Activated naive CD8-positive, alpha-beta T cell treated with anti-CD3 and anti-CD28 coated beads, Interleukin-2, amount 50 U/mL, for 24 hours (primary cell): ENCODE data around the gene STK17A.

Source experiments
- ATAC-seq: fragments of 150-1000 bp; cut with Tn5 transposase; one replicate; pipeline ENCODE4 v1.10.0; 2021
- DNase-seq: peaks from one replicate; pipeline ENCODE4 v3.0.0; 2021
- H3K27ac Mint-ChIP-seq: one replicate; pipeline ENCODE4 v1.8.0; 2021; ENCODE audit warnings: mild to moderate bottlenecking, mixed read lengths
- H3K27me3 Mint-ChIP-seq: one replicate; pipeline ENCODE4 v1.8.0; 2021; ENCODE audit warnings: mixed read lengths
- H3K36me3 Mint-ChIP-seq: one replicate; pipeline ENCODE4 v1.8.0; 2021; ENCODE audit warnings: low read depth, mixed read lengths
- H3K4me1 Mint-ChIP-seq: one replicate; pipeline ENCODE4 v1.8.0; 2021; ENCODE audit warnings: mixed read lengths
- H3K4me3 Mint-ChIP-seq: one replicate; pipeline ENCODE4 v1.8.0; 2021; ENCODE audit warnings: mild to moderate bottlenecking, moderate library complexity, mixed read lengths
- H3K9me3 Mint-ChIP-seq: one replicate; pipeline ENCODE4 v1.8.0; 2021; ENCODE audit warnings: mixed read lengths

STK17A gene

DNA sequence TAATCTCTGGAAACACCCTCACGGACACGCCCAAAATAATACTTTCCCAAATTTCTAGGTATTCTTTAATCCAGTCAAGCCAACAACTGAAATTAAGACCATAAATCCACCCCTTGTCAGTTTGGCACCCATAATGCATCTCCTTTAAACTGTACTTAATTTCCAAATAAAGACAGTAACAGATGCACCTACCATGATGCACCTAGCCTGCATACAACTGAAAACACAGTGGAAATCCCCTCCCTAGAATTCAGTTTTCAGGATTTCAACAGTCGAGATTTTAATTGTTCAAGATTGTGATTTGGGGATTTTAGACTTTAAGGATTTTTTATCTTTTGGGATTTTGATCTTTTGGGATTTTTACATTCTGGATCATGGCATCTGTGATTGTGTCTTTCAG, 17.1 kb downstream of the STK17A start:
- Mint-ChIP-seq H3K9me3 (peaks cover 9% of the 10 kb centered on the region), H3K36me3 (peaks cover 37% of the 10 kb centered on the region), H3K4me3 (no peak overlapping the region), H3K4me1 (peaks cover 54% of the 10 kb centered on the region), H3K27me3 (no peaks in the 10 kb centered on the region), H3K27ac (peak overlapping the region; percentile 4)
- no peak for ATAC-seq
- no peak for DNase-seq

DNA sequence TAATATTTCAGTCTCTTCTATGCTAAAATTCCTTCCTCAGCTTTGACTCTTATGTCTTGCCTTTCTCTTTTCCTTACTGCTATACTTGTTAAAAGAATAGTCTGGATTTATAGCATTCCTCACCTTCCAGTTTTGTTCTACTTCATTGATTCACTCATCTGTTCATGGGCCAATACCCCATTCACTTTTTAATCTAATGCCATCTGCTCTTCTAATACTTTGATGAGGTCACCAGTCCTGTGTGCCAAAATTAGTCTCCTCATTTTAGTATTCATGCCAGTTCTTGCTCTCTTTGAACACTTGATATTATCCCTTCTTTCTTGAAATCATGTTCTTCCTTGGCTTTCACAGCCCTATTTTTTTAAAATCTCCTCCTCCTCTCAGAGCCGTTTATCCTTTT, 19.3 kb downstream of the STK17A start:
- peaks cover 54% of the 10 kb centered on the region for H3K4me1 Mint-ChIP-seq
- ATAC-seq: no peak

DNA sequence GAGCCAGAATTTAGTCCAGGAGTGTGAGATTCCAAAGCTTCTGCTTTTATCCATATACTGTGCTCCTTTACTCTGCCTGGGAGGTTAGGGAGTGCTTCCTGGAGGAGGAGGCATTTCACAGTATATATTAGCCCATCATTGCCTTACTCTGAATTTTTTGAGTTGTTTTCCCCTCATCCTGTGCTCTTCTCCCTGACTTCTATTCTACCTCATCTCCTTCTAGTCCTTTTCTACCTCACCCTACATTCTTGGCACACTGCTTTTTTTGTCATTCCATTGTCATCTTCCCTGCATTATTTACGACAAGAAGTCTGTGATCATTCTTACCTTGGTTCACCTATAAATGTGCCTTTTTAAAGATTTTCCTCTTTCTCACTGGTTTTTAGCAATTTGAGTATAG, 21.3 kb downstream of the STK17A start:
- ATAC-seq (no peak), DNase-seq (no peak)
- Mint-ChIP-seq H3K9me3 (peaks cover 9% of the 10 kb centered on the region), H3K27me3 (no peaks in the 10 kb centered on the region), H3K27ac (peak overlapping the region; percentile 71), H3K4me1 (peaks cover 56% of the 10 kb centered on the region), H3K4me3 (no peak overlapping the region), H3K36me3 (peaks cover 37% of the 10 kb centered on the region)

More for the DNA sequence above, 19.3 kb downstream of the STK17A start:
- no peaks in the 10 kb centered on the region for H3K27me3 Mint-ChIP-seq
- H3K27ac Mint-ChIP-seq: no peak overlapping the region
- no peak for DNase-seq
- H3K36me3 Mint-ChIP-seq: peaks cover 38% of the 10 kb centered on the region
- H3K4me3 Mint-ChIP-seq: no peak overlapping the region
- H3K9me3 Mint-ChIP-seq: peaks cover 9% of the 10 kb centered on the region

DNA sequence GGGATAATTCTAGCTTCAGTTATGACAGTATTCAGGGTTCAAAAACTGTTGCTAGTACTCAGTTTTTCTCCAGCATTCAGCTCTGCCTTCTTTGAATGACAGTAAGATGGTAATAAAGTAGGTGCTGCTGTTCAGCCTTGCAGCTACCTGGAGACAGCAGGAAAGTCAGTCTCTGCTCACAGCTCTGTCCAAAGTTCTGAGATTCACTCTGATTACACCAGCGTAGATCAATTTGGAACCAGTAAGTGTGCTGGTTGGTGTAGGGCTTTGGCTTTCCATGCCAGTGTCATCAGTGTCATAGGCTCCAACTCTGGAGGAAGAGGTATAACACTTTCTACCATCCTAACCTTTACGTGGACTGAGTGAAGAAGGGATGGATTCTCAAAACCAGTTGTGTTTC, 26.2 kb downstream of the STK17A start:
- H3K36me3 Mint-ChIP-seq: peaks cover 51% of the 10 kb centered on the region
- ATAC-seq: no peak

DNA sequence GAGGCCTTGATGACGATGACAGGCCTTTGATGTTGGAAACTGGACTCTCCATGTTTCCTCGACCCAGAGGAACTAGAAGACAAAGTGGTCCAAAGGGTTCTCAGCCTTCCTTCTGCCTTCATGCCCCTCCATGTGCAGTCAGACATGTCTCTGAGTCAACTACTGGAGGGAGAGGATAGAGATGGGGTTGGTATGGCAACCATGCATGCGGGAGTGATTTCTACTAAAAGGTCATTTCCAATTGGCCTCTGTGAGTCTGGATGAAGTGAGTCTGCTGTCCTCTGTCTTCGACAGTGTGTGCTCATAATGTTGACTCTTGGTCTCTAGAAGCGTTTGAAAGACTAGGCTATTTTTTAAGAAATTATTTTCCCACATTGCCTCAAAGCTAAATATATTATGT, 29.2 kb downstream of the STK17A start:
- Mint-ChIP-seq H3K27ac (peak overlapping the region; percentile 90), H3K4me1 (peaks cover 74% of the 10 kb centered on the region), H3K27me3 (no peaks in the 10 kb centered on the region), H3K4me3 (peak overlapping the region; percentile 21), H3K9me3 (no peaks in the 10 kb centered on the region), H3K36me3 (peaks cover 52% of the 10 kb centered on the region)
- peak; percentile 66 for ATAC-seq
- no peak for DNase-seq

More for the DNA sequence above, 26.2 kb downstream of the STK17A start:
- no peak overlapping the region for H3K4me3 Mint-ChIP-seq
- peaks cover 9% of the 10 kb centered on the region for H3K9me3 Mint-ChIP-seq
- peak overlapping the region; percentile 7 for H3K27ac Mint-ChIP-seq
- no peak for DNase-seq
- H3K4me1 Mint-ChIP-seq: peaks cover 79% of the 10 kb centered on the region
- no peaks in the 10 kb centered on the region for H3K27me3 Mint-ChIP-seq

DNA sequence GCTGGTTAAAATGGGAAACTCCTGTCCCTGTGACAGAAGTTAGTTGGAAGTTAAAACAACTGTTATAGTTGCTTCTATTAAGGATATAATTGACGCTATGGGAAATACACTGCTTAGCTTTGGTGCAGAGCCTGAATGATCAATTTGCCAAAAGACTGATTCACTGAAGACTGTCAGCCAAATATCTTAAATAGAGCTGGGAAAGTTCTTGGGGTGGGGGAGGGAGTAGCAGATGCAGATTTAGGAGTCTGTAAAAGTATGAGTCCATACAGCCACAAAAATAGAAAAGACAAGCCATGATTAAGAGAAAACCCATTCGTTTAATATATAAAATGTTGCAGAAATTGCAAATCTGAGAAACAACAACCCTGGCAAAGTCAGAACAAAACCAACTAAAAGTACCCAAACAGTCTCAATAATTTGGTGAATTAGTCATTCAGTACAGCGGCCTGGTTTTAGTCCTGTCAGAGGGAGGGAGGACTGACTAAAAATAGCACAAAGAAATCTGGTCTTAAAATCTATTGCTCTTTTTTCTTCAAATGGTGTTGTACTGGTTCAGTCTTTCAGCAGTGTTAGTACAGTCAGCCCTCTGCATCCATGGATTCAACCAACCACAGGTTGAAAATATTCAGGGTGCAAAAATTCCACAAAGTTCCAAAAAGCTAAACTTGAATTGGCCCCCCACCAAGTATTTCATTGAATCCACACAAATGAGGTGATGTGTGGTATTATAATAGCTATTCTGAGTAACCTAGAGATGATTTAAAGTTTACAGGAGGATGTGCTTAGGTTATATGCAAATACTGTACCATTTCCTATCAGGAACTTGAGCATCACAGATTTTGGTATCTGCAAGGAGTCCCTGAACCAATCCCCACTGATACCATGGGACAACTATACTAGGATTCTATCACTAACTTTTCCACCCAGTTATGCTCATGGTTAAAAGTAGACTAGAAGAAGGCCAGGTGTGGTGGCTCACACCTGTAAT, 30.0 kb downstream of the STK17A start:
- H3K27ac Mint-ChIP-seq: peak overlapping the region; percentile 90
- H3K36me3 Mint-ChIP-seq: peaks cover 52% of the 10 kb centered on the region
- H3K9me3 Mint-ChIP-seq: no peaks in the 10 kb centered on the region
- ATAC-seq: peak; percentile 86
- peak overlapping the region; percentile 39 for H3K4me3 Mint-ChIP-seq
- H3K27me3 Mint-ChIP-seq: no peaks in the 10 kb centered on the region
- peaks cover 70% of the 10 kb centered on the region for H3K4me1 Mint-ChIP-seq
- no peak for DNase-seq

DNA sequence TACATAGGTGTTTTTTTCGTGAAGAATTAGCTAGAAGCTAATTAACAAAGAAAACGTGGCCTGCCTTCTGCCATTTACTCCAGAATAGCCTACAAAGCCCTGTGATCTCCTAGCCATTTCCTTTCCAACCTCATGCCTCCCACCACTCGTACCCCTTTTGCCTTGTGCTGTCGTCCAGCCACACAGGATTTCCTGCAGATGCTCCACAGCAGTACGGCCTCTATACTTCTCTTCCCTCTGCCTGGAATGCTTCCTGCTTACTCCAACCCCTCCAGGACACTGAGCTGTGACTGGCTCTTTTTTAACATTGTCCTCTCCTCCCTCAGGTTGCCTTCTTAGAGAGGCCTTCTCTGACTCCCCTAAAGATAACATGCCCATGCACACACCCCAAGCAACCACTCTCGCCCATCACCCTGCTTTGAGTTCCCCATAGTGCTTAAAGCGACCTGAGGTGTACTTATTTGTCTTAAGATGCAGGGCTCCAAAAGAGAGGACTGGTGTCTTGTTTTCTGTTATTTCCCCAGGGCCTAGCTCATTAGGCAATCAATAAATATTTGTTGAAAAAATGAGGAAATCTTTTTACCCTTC, 32.7 kb downstream of the STK17A start:
- no peak overlapping the region for H3K4me3 Mint-ChIP-seq
- peak overlapping the region; percentile 88 for H3K27ac Mint-ChIP-seq
- peaks cover 53% of the 10 kb centered on the region for H3K4me1 Mint-ChIP-seq
- H3K36me3 Mint-ChIP-seq: peaks cover 34% of the 10 kb centered on the region
- H3K27me3 Mint-ChIP-seq: no peaks in the 10 kb centered on the region
- no peak for DNase-seq
- H3K9me3 Mint-ChIP-seq: no peaks in the 10 kb centered on the region
- no peak for ATAC-seq

DNA sequence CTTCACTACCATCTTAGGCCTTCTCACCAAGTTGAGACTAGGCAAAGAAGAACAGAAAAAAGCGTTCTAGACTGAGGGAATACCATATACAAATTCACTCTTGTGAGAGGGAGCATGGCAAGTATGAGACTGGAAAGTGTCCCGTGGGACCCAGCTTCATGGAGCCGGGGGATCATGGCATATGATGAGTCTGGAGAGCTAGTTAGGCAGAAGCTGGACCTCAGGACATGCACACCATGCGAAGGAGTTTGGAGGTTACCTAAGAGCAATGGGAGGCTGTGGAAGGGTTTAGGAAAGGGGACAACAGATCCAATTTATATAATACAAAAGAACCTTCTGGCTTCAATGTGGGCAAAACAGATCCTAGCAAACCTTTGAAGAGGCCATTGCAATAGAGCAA, 34.1 kb downstream of the STK17A start:
- Mint-ChIP-seq H3K4me1 (peaks cover 55% of the 10 kb centered on the region), H3K9me3 (no peaks in the 10 kb centered on the region), H3K27ac (no peak overlapping the region), H3K36me3 (peaks cover 34% of the 10 kb centered on the region), H3K4me3 (no peak overlapping the region), H3K27me3 (no peaks in the 10 kb centered on the region)
- DNase-seq (no peak), ATAC-seq (no peak)

DNA sequence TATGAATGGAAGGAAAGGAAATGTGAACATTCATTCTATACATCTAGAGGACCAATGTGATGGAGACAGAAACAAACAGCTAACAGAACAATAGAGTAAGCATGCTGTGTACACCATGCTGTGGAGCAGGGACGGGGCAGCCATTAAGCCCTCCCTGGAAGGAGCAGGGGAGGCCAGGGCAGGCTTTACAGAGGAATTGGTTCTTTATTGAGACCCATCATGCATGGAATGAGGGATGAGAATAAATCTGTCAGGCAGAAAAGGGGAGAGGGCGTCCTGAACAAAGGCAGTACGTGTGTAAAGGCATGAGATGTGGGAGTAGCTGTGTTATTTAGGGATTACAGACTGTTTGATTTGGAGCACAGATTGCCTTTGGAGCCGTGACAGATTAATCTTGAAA, 35.2 kb downstream of the STK17A start:
- no peaks in the 10 kb centered on the region for H3K9me3 Mint-ChIP-seq
- ATAC-seq (no peak), DNase-seq (no peak)
- peaks cover 55% of the 10 kb centered on the region for H3K4me1 Mint-ChIP-seq
- H3K27ac Mint-ChIP-seq: no peak overlapping the region
- H3K36me3 Mint-ChIP-seq: peaks cover 35% of the 10 kb centered on the region
- no peak overlapping the region for H3K4me3 Mint-ChIP-seq
- no peaks in the 10 kb centered on the region for H3K27me3 Mint-ChIP-seq

DNA sequence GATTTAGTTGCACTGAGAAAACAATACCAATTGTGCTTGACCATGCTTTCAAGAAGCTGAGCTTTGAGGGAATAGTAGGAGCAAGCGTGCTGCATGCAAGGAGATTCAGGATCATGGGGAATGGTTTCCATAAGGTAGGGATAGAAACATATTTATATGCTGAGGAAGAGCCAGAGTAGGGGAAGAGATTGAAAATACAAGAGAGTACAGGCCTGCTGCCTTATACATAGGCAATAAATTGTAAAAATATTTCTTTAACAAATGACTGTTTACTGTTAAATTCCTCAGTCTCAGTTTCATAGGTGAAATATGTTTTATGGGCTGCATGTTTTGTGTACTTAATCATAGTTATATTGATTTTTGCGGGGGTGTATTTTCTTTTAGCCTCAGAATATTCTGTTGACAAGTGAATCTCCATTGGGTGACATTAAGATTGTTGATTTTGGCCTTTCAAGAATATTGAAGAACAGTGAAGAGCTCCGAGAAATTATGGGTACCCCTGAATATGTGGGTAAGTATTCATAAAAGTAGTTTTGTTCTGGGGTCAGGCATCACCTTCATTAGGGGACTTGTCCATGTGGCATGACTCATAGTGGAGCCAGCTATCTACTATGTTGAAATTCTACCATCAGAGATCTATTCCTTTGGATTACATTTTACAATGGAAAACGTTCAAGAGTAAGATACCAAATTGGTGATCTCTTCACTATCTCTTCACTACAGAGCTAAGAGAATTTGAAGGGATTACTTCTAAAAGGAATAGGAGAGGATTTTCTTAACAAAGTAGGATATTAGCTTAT, 36.5 kb downstream of the STK17A start:
- Mint-ChIP-seq H3K4me1 (peaks cover 55% of the 10 kb centered on the region), H3K36me3 (peaks cover 41% of the 10 kb centered on the region)
- no peak for ATAC-seq

DNA sequence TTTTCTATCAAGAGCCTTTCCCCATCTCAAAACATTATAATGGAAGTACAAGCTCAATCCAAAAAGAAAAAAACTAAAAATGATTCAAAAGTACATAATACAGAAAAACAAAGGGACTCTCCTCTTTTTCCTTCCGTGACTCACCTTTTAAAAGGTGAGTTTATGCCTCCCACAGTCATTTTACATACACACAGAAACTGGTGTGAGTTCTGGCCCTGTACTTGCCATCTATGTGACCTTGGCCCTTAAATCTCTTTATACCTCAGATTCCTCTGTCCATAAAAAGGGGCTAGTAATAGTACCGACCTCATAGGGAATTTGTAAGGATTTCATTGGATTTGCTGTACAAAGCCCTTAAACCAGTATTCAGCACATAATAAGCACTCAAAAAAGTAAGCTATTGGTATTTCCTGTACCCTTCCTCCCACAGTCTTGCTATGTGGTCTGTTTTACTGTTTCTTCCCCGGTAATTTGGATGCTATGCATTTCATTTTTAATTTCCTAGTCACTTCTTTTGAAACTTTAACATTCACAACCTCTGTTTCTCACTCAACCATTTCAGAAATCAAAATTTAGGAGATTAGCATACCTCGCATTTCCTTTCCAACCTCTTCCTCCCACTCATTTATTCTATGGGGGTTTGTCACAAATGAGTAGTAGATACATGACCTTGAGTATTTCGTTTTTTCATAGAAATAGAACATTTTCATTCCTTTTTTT, 39.0 kb downstream of the STK17A start:
- H3K4me3 Mint-ChIP-seq: peak overlapping the region; percentile 34
- peaks cover 59% of the 10 kb centered on the region for H3K4me1 Mint-ChIP-seq
- H3K27ac Mint-ChIP-seq: peak overlapping the region; percentile 90
- no peak for DNase-seq
- no peaks in the 10 kb centered on the region for H3K9me3 Mint-ChIP-seq
- no peaks in the 10 kb centered on the region for H3K27me3 Mint-ChIP-seq
- peaks cover 45% of the 10 kb centered on the region for H3K36me3 Mint-ChIP-seq
- peak; percentile 58 for ATAC-seq

More for the DNA sequence above, 36.5 kb downstream of the STK17A start:
- H3K27me3 Mint-ChIP-seq: no peaks in the 10 kb centered on the region
- no peak for DNase-seq
- H3K4me3 Mint-ChIP-seq: no peak overlapping the region
- no peaks in the 10 kb centered on the region for H3K9me3 Mint-ChIP-seq
- H3K27ac Mint-ChIP-seq: no peak overlapping the region

DNA sequence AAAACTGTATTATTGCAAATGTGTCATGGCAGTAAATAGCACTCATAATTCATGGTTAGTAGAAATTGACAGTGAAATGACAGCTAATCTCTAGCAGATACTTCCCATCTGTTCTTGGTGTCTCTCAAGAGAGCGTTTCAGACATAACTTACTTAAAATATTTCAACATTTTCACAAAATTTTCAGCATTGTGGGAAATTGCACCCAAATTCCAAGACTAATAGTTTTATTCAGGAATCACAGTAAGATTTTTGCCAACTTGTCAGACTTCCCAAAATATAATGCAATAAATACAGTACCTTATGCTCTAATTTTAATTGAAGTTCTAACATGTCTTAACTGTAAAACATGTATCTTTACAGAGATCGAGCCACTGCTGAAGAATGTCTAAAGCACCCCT, 41.2 kb downstream of the STK17A start:
- Mint-ChIP-seq H3K27me3 (no peaks in the 10 kb centered on the region), H3K36me3 (peaks cover 64% of the 10 kb centered on the region), H3K9me3 (no peaks in the 10 kb centered on the region), H3K4me1 (peaks cover 80% of the 10 kb centered on the region), H3K27ac (peak overlapping the region; percentile 12), H3K4me3 (no peak overlapping the region)
- ATAC-seq (no peak), DNase-seq (no peak)

DNA sequence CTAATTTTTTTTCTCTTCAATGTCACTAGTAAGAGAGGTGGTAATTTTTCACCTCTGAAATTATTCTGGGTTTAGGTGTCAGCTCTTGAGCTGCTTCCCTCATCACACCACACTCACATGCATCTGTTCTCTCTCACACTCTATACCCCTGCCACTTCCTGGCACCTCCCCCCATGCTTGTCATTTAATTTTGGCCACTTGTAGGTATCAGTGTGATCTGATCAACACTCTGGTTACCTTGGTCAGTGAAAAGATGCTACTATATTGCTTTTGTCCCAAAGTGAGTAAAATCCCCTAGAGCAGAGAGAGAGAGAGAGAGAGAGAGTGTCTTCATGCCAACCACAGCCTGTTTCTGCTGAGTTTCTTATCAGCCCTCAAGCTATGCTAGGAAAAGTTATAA, 42.5 kb downstream of the STK17A start:
- ATAC-seq (peak; percentile 82), DNase-seq (peak; percentile 49)
- no peaks in the 10 kb centered on the region for H3K27me3 Mint-ChIP-seq
- peak overlapping the region; percentile 50 for H3K27ac Mint-ChIP-seq
- H3K4me1 Mint-ChIP-seq: peaks cover 90% of the 10 kb centered on the region
- H3K4me3 Mint-ChIP-seq: peak overlapping the region; percentile 0
- H3K36me3 Mint-ChIP-seq: peaks cover 71% of the 10 kb centered on the region
- H3K9me3 Mint-ChIP-seq: no peaks in the 10 kb centered on the region

DNA sequence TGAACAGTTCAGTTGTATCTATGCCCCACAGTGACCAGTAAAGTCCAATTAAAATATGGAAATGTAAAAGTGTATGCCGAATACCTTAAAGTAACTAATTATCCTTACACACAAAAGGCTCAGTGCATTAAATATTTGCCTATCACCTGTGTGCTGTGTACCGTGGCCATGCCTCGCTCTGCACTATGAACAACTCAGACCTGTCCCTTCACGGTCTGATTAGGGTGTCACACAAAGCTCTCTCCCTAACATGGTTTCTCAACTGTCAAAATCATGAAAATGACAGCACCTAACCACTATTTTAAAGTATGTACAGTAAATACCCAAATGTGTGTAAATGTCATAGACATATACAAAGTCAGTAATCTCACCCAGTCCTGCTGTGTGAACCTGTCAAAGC, 43.1 kb downstream of the STK17A start:
- Mint-ChIP-seq H3K36me3 (peaks cover 73% of the 10 kb centered on the region), H3K27ac (peak overlapping the region; percentile 53)

More for the DNA sequence above, 43.1 kb downstream of the STK17A start:
- H3K4me3 Mint-ChIP-seq: no peak overlapping the region
- H3K4me1 Mint-ChIP-seq: peaks cover 91% of the 10 kb centered on the region
- ATAC-seq: no peak
- no peaks in the 10 kb centered on the region for H3K9me3 Mint-ChIP-seq
- DNase-seq: no peak
- H3K27me3 Mint-ChIP-seq: no peaks in the 10 kb centered on the region
